ENCODE data around the gene AK3.

The AK3 gene

DNA sequence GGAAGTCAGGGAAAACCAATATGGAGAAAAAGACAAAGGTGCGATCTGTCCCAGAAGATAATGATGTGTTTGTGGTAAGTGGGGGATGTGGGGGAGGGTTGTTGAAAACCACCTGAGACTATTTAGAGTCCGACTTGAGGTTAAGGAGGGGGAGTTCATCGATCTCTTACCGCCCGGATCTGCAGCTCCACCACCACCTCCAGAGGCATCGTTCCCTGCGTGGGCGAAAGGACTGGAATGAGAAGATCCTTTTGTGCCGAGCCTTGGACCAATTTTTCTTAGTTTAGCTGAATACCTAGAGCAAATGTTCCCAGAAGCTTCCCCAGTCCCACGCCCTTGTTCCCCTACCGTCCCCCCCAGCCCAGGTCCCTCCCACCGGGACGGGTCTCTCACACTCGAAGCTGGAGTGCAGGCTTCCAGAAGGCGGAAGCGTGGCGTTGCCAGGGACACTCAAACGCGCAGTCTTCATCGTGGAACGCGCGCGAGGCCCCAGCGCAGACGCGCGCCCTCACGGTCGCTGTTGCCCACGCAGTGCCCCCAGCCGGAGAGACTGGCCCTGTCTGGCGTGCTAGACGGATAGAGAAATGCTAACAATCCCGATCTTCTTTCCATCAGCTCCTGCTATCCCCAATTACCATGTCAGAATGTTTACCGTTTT, 74.8 kb downstream of the AK3 start, which contains the start of gene SPATA6L:
TSS of gene SPATA6L (minus strand) at position 439 of the 658 bp plus-strand sequence. CDS start at position 209, 230 bp downstream.
- H4K20me1 ChIP-seq (ENCODE audit: insufficient read depth, low read length), result no peaks in the 10 kb centered on the region
- no peak within 1 kb of the TSS for H2AFZ ChIP-seq (ENCODE audit: low read depth, low read length)
- no peaks in the 10 kb centered on the region; the same call in 1 of the 2 replicates for H3K36me3 ChIP-seq (ENCODE audit: insufficient read depth, low read length)
- no peak for ATAC-seq (ENCODE audit: insufficient read depth, low read depth)
- H3K4me1 ChIP-seq (ENCODE audit: insufficient read depth, low read length), result peaks cover 35% of the 10 kb centered on the region
- no peak within 1 kb of the TSS for H3K4me2 ChIP-seq (ENCODE audit: insufficient read depth, low read length)
- no peaks in the 10 kb centered on the region for H3K9me3 ChIP-seq (ENCODE audit: insufficient read depth, low read length, severe bottlenecking)
- no peak for TF ChIP-seq EZH2 (IDR thresholded peaks at IDR 0.05; ENCODE audit: borderline replicate concordance, low read depth, low read length, severe bottlenecking)
- TF ChIP-seq, protein P1, sequence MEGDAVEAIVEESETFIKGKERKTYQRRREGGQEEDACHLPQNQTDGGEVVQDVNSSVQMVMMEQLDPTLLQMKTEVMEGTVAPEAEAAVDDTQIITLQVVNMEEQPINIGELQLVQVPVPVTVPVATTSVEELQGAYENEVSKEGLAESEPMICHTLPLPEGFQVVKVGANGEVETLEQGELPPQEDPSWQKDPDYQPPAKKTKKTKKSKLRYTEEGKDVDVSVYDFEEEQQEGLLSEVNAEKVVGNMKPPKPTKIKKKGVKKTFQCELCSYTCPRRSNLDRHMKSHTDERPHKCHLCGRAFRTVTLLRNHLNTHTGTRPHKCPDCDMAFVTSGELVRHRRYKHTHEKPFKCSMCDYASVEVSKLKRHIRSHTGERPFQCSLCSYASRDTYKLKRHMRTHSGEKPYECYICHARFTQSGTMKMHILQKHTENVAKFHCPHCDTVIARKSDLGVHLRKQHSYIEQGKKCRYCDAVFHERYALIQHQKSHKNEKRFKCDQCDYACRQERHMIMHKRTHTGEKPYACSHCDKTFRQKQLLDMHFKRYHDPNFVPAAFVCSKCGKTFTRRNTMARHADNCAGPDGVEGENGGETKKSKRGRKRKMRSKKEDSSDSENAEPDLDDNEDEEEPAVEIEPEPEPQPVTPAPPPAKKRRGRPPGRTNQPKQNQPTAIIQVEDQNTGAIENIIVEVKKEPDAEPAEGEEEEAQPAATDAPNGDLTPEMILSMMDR (IDR thresholded peaks at IDR 0.05; ENCODE audit: borderline replicate concordance, extremely low read depth, low read length, poor library complexity, severe bottlenecking), result no peak
- H3K4me3 ChIP-seq (ENCODE audit: low read depth in 1 of 2, low read length in 2 of 2), result no peak within 1 kb of the TSS
- no peak for DNase-seq
- no peak within 1 kb of the TSS for H3K27ac ChIP-seq (ENCODE audit: low read length)
- no peaks in the 10 kb centered on the region for H3K27me3 ChIP-seq (ENCODE audit: insufficient read depth, low read length, poor library complexity)
- H3K79me2 ChIP-seq (ENCODE audit: insufficient read depth, low read length), result peaks cover 10% of the 10 kb centered on the region
- H3K9ac ChIP-seq (ENCODE audit: low read depth, low read length), result no peak within 1 kb of the TSS

DNA sequence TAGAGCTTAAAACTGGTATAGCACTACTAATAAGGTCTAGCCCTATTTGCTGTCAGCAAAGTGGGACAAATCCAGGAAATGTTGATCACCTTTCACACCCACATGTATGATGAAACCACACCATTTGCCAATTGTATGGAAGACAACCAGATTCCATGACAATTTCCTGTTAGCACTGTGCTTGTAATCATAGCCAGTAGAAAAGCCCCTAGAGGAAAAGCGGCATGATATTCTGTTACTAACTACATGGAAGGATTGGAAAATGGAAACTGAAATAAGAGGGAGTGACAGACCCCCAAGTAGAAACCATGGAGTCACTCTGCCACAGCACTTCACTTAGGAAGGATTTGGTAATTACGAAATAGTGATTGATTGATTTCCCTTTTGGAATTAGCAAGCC, 75.6 kb downstream of the AK3 start:
- peaks cover 37% of the 10 kb centered on the region for H3K4me1 ChIP-seq (ENCODE audit: insufficient read depth, low read length)
- peaks cover 10% of the 10 kb centered on the region for H3K79me2 ChIP-seq (ENCODE audit: insufficient read depth, low read length)
- no peak for DNase-seq
- no peak overlapping the region; the same call in 1 of the 2 replicates for H3K4me2 ChIP-seq (ENCODE audit: insufficient read depth, low read length)
- no peak for TF ChIP-seq EZH2 (IDR thresholded peaks at IDR 0.05; ENCODE audit: borderline replicate concordance, low read depth, low read length, severe bottlenecking)
- TF ChIP-seq, protein P1 (IDR thresholded peaks at IDR 0.05; ENCODE audit: borderline replicate concordance, extremely low read depth, low read length, poor library complexity, severe bottlenecking), result no peak
- H3K4me3 ChIP-seq (ENCODE audit: low read depth in 1 of 2, low read length in 2 of 2), result no peak overlapping the region
- H3K27me3 ChIP-seq (ENCODE audit: insufficient read depth, low read length, poor library complexity), result no peaks in the 10 kb centered on the region
- no peaks in the 10 kb centered on the region for H3K9me3 ChIP-seq (ENCODE audit: insufficient read depth, low read length, severe bottlenecking)
- H3K9ac ChIP-seq (ENCODE audit: low read depth, low read length), result no peak overlapping the region
- H3K36me3 ChIP-seq (ENCODE audit: insufficient read depth, low read length), result no peaks in the 10 kb centered on the region; the same call in 1 of the 2 replicates
- H3K27ac ChIP-seq (ENCODE audit: low read length), result no peak overlapping the region
- no peaks in the 10 kb centered on the region for H4K20me1 ChIP-seq (ENCODE audit: insufficient read depth, low read length)
- no peak for ATAC-seq (ENCODE audit: insufficient read depth, low read depth)
- H2AFZ ChIP-seq (ENCODE audit: low read depth, low read length), result no peak overlapping the region

DNA sequence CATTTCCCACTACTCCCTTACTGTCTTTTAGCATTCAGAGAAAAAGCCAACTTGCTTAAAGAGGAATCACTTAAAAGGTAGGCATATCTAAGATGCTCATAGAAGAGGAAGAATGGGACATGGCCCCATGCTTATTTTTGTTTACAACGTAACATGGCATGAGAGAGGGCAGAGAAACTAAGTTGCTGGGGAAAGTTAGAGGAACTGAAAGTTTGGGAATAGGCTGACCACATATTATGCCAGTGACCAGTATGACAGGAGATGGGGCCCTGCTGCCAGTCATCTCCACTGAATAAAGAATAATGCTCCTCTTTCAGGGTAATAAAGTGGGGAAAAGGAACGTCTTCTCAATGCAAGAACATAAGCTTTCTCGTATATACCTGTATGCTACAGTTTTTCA, 77.0 kb downstream of the AK3 start:
- Histone ChIP-seq H3K27me3 (ENCODE audit: insufficient read depth, low read length, poor library complexity) (no peaks in the 10 kb centered on the region), H3K9me3 (ENCODE audit: insufficient read depth, low read length, severe bottlenecking) (no peaks in the 10 kb centered on the region), H3K79me2 (ENCODE audit: insufficient read depth, low read length) (peaks cover 10% of the 10 kb centered on the region), H3K36me3 (ENCODE audit: insufficient read depth, low read length) (no peaks in the 10 kb centered on the region; the same call in 1 of the 2 replicates), H3K9ac (ENCODE audit: low read depth, low read length) (no peak overlapping the region), H4K20me1 (ENCODE audit: insufficient read depth, low read length) (no peaks in the 10 kb centered on the region), H3K4me2 (ENCODE audit: insufficient read depth, low read length) (peak overlapping the region; percentile 98; the same call in 1 of the 2 replicates), H3K4me3 (ENCODE audit: low read depth in 1 of 2, low read length in 2 of 2) (no peak overlapping the region; a peak in 1 of 4 replicates), H3K27ac (ENCODE audit: low read length) (no peak overlapping the region), H2AFZ (ENCODE audit: low read depth, low read length) (no peak overlapping the region), H3K4me1 (ENCODE audit: insufficient read depth, low read length) (peaks cover 37% of the 10 kb centered on the region)
- TF ChIP-seq, protein P1 (IDR thresholded peaks at IDR 0.05; ENCODE audit: borderline replicate concordance, extremely low read depth, low read length, poor library complexity, severe bottlenecking), result no peak
- no peak for TF ChIP-seq EZH2 (IDR thresholded peaks at IDR 0.05; ENCODE audit: borderline replicate concordance, low read depth, low read length, severe bottlenecking)
- ATAC-seq (ENCODE audit: insufficient read depth, low read depth) (no peak), DNase-seq (no peak)
